ENCODE measurements around the gene ZAP70. TPM values are rescaled to one million over a fixed set of nuclear protein-coding genes. Genes with fewer than 3 reads are reported as not detected.

ZAP70 gene
- polyA plus RNA-seq, 1 donor (not counting 4 experiments of a cell fraction or from before 2014, with no cell fraction given), result 1.6 TPM

DNA sequence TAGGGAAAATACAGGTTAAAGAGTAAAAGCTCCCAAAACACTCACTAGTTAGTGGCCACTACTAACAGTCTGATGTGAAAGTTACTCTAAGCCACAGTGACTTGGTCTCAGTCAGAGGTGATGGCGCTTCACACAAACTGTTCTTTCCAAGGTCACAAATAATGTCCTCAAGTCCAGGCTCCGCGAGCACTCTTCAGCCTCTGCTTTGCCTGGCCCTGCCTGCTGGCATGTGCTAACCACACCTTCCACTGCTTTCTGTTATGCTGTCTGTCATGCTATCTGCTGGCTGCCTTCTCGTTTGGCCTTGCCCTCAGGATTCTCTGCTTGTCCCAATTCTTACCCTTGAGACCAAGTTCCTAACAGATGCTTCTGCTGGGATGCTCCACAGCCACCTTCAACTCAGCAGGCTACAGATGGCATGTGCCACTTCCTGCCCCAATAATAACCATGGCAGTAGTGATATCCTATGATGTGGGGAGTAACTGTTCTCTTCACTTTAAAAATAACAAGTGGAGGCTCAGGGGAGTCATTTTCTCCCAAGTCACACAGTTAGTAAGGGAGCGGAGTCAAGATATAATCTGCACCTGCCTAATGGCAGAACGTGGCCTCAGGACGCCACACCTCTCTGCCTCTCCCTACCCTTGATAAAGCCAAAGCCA lies 75.7 kb downstream of the ZAP70 start:
- dilution Hi-C loops (cut with MboI; ENCODE audit: extremely low pct_ligation_motif_present, low sequenced_read_pairs), result no loop called here
- no peak for DNase-seq (ENCODE audit: low read depth, low spot score)

More for the DNA sequence above, 75.7 kb downstream of the ZAP70 start:
- H3K36me3 ChIP-seq (ENCODE audit: control insufficient read depth in 2 of 2, extremely low read depth in 1 of 2, insufficient read depth in 2 of 2, low read length in 2 of 2), result peaks cover 7 to 13% of the 10 kb centered on the region in 2 experiments
- no peaks in the 10 kb centered on the region for H3K4me1 ChIP-seq (ENCODE audit: control insufficient read depth, extremely low read depth, insufficient read depth, low read length)
- H3K4me3 ChIP-seq (ENCODE audit: control insufficient read depth in 2 of 3, extremely low read depth in 1 of 3, insufficient read depth in 2 of 3, low read depth in 1 of 3, low read length in 3 of 3), result no peak overlapping the region
- FAIRE-seq, result no peak
- H3K4me2 ChIP-seq (ENCODE audit: control insufficient read depth, extremely low read depth, insufficient read depth, low read depth, low read length), result no peak overlapping the region
- TF ChIP-seq EZH2 (IDR thresholded peaks at IDR 0.05; ENCODE audit: low read length), result no peak
- TF ChIP-seq, protein P1, sequence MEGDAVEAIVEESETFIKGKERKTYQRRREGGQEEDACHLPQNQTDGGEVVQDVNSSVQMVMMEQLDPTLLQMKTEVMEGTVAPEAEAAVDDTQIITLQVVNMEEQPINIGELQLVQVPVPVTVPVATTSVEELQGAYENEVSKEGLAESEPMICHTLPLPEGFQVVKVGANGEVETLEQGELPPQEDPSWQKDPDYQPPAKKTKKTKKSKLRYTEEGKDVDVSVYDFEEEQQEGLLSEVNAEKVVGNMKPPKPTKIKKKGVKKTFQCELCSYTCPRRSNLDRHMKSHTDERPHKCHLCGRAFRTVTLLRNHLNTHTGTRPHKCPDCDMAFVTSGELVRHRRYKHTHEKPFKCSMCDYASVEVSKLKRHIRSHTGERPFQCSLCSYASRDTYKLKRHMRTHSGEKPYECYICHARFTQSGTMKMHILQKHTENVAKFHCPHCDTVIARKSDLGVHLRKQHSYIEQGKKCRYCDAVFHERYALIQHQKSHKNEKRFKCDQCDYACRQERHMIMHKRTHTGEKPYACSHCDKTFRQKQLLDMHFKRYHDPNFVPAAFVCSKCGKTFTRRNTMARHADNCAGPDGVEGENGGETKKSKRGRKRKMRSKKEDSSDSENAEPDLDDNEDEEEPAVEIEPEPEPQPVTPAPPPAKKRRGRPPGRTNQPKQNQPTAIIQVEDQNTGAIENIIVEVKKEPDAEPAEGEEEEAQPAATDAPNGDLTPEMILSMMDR (optimal IDR thresholded peaks at IDR 0.05 in 1 of 3, IDR thresholded peaks at IDR 0.05 in 1 of 3, conservative IDR thresholded peaks at IDR 0.05 in 1 of 3; ENCODE audit: extremely low read depth in 1 of 3, insufficient read depth in 2 of 3, low read length in 3 of 3), result no peak
- no peaks in the 10 kb centered on the region for H3K27me3 ChIP-seq (ENCODE audit: control insufficient read depth, extremely low read depth, insufficient read depth, low read length)
- no peak overlapping the region for H2AFZ ChIP-seq (ENCODE audit: control insufficient read depth, low read length)
- H4K20me1 ChIP-seq (ENCODE audit: control insufficient read depth, extremely low read depth, insufficient read depth, low read length), result no peaks in the 10 kb centered on the region
- no peaks in the 10 kb centered on the region for H3K9me1 ChIP-seq (ENCODE audit: control insufficient read depth, extremely low read depth, insufficient read depth, low read length)
- no peaks in the 10 kb centered on the region for H3K9me3 ChIP-seq (ENCODE audit: control insufficient read depth, low read depth, low read length)
- no peak overlapping the region for H3K27ac ChIP-seq (ENCODE audit: control insufficient read depth, insufficient read depth, low read length)
- H3K79me2 ChIP-seq (ENCODE audit: control insufficient read depth, insufficient read depth, low read length), result no peaks in the 10 kb centered on the region
- H3K9ac ChIP-seq (ENCODE audit: control insufficient read depth, extremely low read depth, insufficient read depth, low read length), result no peak overlapping the region

Small RNA genes lying within 50 kb of the gene (small RNA-seq; reads per million reads assigned to genes)
- 0 reads per million in 3 experiments for gene RNU4-8P (ENCODE audit: insufficient read length in 3 of 3, low read depth in 3 of 3, low replicate concordance in 1 of 3)

Other genes starting within 250 kb of the ZAP70 start
- gene ANKRD36B, start 123.7 kb upstream of the ZAP70 start, polyA plus RNA-seq, result 6.1 to 11.9 TPM (median 7.6 TPM) in 3 replicates
- 256 to 372 TPM (median 311 TPM) in 3 replicates for gene COX5B, start 67.5 kb upstream of the ZAP70 start, polyA plus RNA-seq
- gene ACTR1B, start 49.5 kb upstream of the ZAP70 start, polyA plus RNA-seq, result 20.6 to 31.2 TPM (median 30.0 TPM) in 3 replicates
- gene C2orf92, start 43.9 kb upstream of the ZAP70 start, polyA plus RNA-seq, result 0.66 to 1.7 TPM (median 1.6 TPM) in 3 replicates

Measured in keratinocyte (primary cell).